WTC11 (cell line): ENCODE measurements around the gene NOP9.

Experiments used
- CTCF ChIP-seq: fragments of 200-600 bp; IDR thresholded peaks from 2 replicates; pipeline ENCODE4 v1.8.0; 2022; ENCODE audit warnings: antibody characterized with exemption
- FOXK1 ChIP-seq: sonication (generic); formaldehyde crosslinking; IDR thresholded peaks from 2 replicates; pipeline ENCODE4 v1.8.0; 2022; ENCODE audit warnings: mild to moderate bottlenecking, moderate library complexity, missing genetic modification reagents
- NFATC4 ChIP-seq: fragments of 250-450 bp; sonication (Bioruptor Pico); IDR thresholded peaks from 2 replicates; pipeline ENCODE4 v1.9.0; 2021; ENCODE audit warnings: mild to moderate bottlenecking
- PREB ChIP-seq: sonication (generic); formaldehyde crosslinking; IDR thresholded peaks from 2 replicates; pipeline ENCODE4 v1.8.1; 2022; ENCODE audit warnings: mild to moderate bottlenecking, missing genetic modification reagents, moderate library complexity, borderline replicate concordance
- ZNF317 ChIP-seq: sonication (generic); formaldehyde crosslinking; IDR thresholded peaks from 2 replicates; pipeline ENCODE4 v1.8.1; 2023; ENCODE audit warnings: low read depth, mild to moderate bottlenecking, moderate library complexity, missing genetic modification reagents, borderline replicate concordance

GRCh38 chr14:24254630-24255392, 44.8 kb upstream of the NOP9 start:
- TF ChIP-seq ZNF317 (CRISPR knock-in tag) = no peak
- no peak for TF ChIP-seq CTCF
- TF ChIP-seq FOXK1 = no peak
- no peak for TF ChIP-seq NFATC4 (CRISPR knock-in tag)
- no peak for TF ChIP-seq PREB (CRISPR knock-in tag)
